Measurements from ENCODE around the gene POLN. TPM values are rescaled to one million over a fixed set of nuclear protein-coding genes. Genes with fewer than 3 reads are reported as not detected.

Gene POLN
- total RNA-seq, 1 experiment from 2014 or later, result 1.2 TPM

- Mint-ChIP-seq H3K36me3 (ENCODE audit: insufficient read depth, unreplicated experiment) (no peaks in the 10 kb centered on the region), H3K9me3 (ENCODE audit: unreplicated experiment) (peaks cover 8% of the 10 kb centered on the region), H3K27me3 (ENCODE audit: insufficient read depth, unreplicated experiment) (no peaks in the 10 kb centered on the region), H3K4me1 (ENCODE audit: low read depth, unreplicated experiment) (no peaks in the 10 kb centered on the region), H3K27ac (ENCODE audit: unreplicated experiment) (no peak overlapping the region), H3K4me3 (ENCODE audit: unreplicated experiment) (no peak overlapping the region)
- no TSS peak for BruUV-seq (replicated peaks)
- H3K27me3 ChIP-seq (replicated peaks; ENCODE audit: control insufficient read depth, insufficient read depth, low read length), result no peaks in the 10 kb centered on the region
- ChIA-PET POLR2A (no interaction called here), CTCF (no interaction called here)
- H3K4me3 ChIP-seq (ENCODE audit: low read depth, low read length), result no peak overlapping the region
- TF ChIP-seq CTCF (IDR thresholded peaks at IDR 0.05; ENCODE audit: insufficient read depth in 1 of 2, low read depth in 1 of 2, low read length in 1 of 2, severe bottlenecking in 1 of 2, unreplicated experiment in 1 of 2), result no peak
- H3K9me3 ChIP-seq, result no peaks in the 10 kb centered on the region
- no peaks in the 10 kb centered on the region for H3K4me1 ChIP-seq
- no peaks in the 10 kb centered on the region for H3K36me3 ChIP-seq (ENCODE audit: control insufficient read depth, insufficient read depth, low read length)
- intact Hi-C loops (cut with micrococcal nuclease; ENCODE audit: unreplicated experiment), result loop anchor here (10.0 kb wide), 1 partner anchor 92 kb away; no protein-coding TSS in a partner anchor
- DNase-seq, result no peak
These were observed 149.3 kb downstream of the POLN start for GRCh38 chr4:2092669-2093053.

- Mint-ChIP-seq H3K4me3 (ENCODE audit: unreplicated experiment) (no peak overlapping the region), H3K27me3 (ENCODE audit: insufficient read depth, unreplicated experiment) (no peaks in the 10 kb centered on the region), H3K27ac (ENCODE audit: unreplicated experiment) (no peak overlapping the region), H3K36me3 (ENCODE audit: insufficient read depth, unreplicated experiment) (no peaks in the 10 kb centered on the region), H3K9me3 (ENCODE audit: unreplicated experiment) (peaks cover 8% of the 10 kb centered on the region), H3K4me1 (ENCODE audit: low read depth, unreplicated experiment) (no peaks in the 10 kb centered on the region)
- intact Hi-C loops (cut with micrococcal nuclease; ENCODE audit: unreplicated experiment), result loop anchor here (10.0 kb wide), 1 partner anchor 93 kb away; no protein-coding TSS in a partner anchor
- ChIA-PET POLR2A (no interaction called here), CTCF (no interaction called here)
- H3K36me3 ChIP-seq (ENCODE audit: control insufficient read depth, insufficient read depth, low read length), result no peaks in the 10 kb centered on the region
- BruUV-seq (replicated peaks), result no TSS peak
- H3K4me3 ChIP-seq (ENCODE audit: low read depth, low read length), result no peak overlapping the region
- DNase-seq, result no peak
- H3K27me3 ChIP-seq (replicated peaks; ENCODE audit: control insufficient read depth, insufficient read depth, low read length), result no peaks in the 10 kb centered on the region
- H3K4me1 ChIP-seq, result no peaks in the 10 kb centered on the region
- TF ChIP-seq CTCF (IDR thresholded peaks at IDR 0.05; ENCODE audit: insufficient read depth in 1 of 2, low read depth in 1 of 2, low read length in 1 of 2, severe bottlenecking in 1 of 2, unreplicated experiment in 1 of 2), result no peak
- H3K9me3 ChIP-seq, result no peaks in the 10 kb centered on the region
These were observed 149.8 kb downstream of the POLN start for GRCh38 chr4:2091990-2092668.

- Mint-ChIP-seq H3K4me1 (ENCODE audit: low read depth, unreplicated experiment) (no peaks in the 10 kb centered on the region), H3K9me3 (ENCODE audit: unreplicated experiment) (no peaks in the 10 kb centered on the region), H3K36me3 (ENCODE audit: insufficient read depth, unreplicated experiment) (no peaks in the 10 kb centered on the region), H3K27me3 (ENCODE audit: insufficient read depth, unreplicated experiment) (no peaks in the 10 kb centered on the region), H3K27ac (ENCODE audit: unreplicated experiment) (no peak overlapping the region), H3K4me3 (ENCODE audit: unreplicated experiment) (no peak overlapping the region)
- ChIA-PET POLR2A (no interaction called here), CTCF (no interaction called here)
- no TSS peak for BruUV-seq (replicated peaks)
- DNase-seq, result no peak
- Histone ChIP-seq H3K4me1 (no peaks in the 10 kb centered on the region), H3K9me3 (no peaks in the 10 kb centered on the region), H3K36me3 (ENCODE audit: control insufficient read depth, insufficient read depth, low read length) (no peaks in the 10 kb centered on the region), H3K4me3 (ENCODE audit: low read depth, low read length) (no peak overlapping the region), H3K27me3 (replicated peaks; ENCODE audit: control insufficient read depth, insufficient read depth, low read length) (no peaks in the 10 kb centered on the region)
- intact Hi-C loops (cut with micrococcal nuclease; ENCODE audit: unreplicated experiment), result loop anchor here (10.0 kb wide), 1 partner anchor 94 kb away; no protein-coding TSS in a partner anchor
- no peak for TF ChIP-seq CTCF (IDR thresholded peaks at IDR 0.05; ENCODE audit: insufficient read depth in 1 of 2, low read depth in 1 of 2, low read length in 1 of 2, severe bottlenecking in 1 of 2, unreplicated experiment in 1 of 2)
These were observed 151.3 kb downstream of the POLN start for GRCh38 chr4:2090642-2091041.

Measured in Caco-2 (cell line).